HUDEP-2 (cell line): ENCODE results near the gene MCC.

Experiments used
- DNase-seq, 76 experiments: peaks; one replicate each; lab custom pipeline; 2025; ENCODE audit not compliant: unreplicated experiment in 76 of 76; lab: John Stamatoyannopoulos, UW

The MCC gene

DNA sequence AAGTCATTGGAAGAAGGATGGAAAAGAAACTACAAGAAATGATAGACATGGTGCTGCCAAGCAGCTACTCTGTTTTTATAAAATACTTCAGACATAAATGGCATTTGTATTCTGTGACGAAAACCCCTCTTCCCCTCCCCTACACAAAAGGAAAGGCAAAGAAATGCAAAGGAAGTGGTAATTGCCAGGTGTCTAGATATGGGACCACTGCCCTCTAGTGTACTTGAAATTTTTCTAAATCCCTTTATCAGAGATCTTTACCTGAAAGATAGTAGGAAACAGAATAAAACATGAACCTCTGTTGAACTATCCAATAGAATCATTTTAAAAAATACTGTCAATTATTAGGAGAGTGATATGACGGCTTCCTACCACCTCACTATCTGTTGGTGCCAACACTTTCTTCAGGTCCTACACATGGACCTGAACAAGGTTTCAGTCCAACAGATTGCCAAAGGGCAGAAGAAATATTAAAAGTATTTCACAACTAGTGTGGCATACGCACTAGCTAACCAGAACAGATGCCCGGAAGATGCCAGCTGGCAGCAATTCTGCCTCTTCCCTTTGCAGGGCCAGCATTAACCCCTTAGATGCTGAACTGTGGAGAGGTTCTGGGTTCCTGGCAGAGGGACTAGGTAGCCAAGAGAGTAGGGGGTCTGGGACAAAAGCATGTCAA is 157.6 kb downstream of the MCC start:
- DNase-seq: no peak

DNA sequence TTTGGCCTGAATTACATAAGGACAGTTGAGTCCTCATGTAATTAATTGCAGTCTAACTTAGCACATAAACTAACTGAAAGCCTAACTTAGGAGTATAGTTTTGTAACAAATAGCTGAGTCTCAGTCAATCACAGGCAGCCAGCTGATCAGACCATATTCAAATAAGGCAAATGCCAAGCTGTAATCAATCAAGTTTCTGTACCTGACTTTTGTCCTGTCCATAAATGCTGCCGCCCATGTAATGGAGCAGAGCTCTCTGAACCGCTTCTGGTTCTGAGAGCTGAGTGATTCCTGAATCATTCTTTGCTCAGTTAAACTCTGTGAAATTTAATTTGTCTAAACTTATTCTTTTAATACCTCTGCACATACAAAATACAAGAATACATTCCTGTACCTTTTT is 158.3 kb downstream of the MCC start:
- DNase-seq: no peak

DNA sequence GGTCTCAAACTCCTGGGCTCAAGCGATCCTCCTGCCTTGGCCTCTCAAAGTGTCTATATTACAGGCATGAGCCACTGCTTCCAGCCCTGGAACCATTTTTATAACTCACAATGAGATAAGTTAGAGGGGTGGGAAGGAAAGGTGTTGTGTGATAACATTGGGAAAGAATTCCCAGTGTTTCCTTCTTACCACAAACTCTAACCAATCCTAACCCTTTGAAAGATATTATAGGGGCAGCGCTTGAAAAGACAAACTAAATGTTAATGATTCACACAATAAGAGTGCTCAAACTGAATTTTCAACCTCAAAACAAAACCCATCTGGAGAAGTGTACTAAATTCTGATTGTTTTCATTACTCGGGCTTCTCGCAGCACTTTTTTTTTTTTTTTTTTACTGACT is 163.2 kb downstream of the MCC start:
- DNase-seq: no peak

DNA sequence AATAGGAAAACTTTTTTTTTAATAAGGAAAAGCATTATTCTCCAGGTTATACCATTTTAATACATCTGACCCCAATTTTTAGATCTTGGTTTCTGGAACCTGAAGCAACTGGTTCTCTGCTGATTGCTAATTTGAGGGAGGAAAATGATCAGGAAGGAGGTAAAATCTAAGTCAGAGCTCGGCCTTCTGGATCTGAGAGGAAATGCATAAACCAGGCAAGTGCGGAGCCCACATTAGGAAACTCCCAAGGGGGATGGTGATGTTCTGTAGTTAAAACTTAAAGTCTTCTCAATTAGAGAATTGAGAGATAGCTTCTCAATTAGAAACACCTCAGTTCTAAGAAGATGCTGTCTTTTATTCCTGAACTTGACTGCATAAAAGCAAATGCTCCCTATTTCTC is 167.0 kb downstream of the MCC start:
- no peak for DNase-seq

DNA sequence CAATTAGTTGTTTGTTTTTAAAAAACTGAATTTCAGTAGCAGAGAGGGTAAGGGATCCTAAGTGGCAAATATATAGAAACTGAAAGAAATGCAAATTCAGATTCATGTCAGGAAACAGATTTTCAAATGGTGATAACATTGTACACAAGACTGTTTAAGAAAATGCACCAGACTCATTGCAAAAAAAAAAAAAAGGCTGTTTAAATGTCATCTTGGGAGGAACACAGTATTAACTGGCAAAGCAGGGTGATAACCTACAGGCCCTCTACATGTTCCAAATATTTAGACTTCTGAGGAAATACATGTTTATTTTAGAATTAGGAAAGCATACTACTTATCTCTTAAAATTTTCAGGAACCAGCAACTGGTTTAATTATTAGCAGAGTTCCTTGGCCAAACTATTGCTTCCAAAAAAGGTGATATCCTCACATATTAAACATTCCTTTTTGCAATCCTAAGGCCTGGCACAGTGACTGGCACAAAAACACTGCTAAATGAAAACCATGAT is 167.9 kb downstream of the MCC start:
- no peak for DNase-seq

DNA sequence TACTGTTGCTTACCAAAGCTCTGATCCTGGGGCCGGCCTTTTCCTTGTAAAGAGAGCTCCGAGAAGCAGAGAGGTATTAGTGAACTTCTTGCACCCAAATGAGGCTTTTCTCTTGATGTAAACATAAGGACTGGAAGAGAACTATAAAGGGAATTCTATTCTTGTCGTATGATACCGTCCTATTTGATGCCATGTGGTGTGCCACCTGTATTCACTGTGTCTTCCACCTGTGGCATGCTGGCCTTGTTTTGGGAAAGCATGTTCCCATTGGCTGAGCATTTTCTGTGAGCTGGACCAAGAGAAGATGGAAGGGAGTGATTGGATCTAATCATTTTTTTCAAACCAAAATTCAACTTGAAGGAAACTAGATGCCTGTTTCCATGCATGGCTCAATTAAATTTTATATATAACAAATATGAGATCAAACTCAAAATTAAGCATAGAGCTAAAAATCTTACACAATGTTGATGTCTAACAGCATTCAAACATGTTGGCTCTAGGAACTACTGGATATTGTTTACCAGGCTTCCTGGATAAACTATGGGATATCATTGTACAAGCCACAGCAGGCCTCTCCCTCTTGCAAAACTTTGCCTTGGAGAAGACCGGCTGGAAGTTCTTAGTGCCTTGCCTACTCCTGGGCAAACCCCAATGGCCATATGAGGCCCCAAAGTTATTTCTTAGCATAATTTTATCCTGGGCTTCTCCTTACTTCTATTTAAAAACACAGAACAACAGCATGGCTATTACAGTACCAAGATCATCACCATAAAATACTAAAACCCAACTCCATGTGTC is 168.8 kb downstream of the MCC start:
- no peak for DNase-seq

DNA sequence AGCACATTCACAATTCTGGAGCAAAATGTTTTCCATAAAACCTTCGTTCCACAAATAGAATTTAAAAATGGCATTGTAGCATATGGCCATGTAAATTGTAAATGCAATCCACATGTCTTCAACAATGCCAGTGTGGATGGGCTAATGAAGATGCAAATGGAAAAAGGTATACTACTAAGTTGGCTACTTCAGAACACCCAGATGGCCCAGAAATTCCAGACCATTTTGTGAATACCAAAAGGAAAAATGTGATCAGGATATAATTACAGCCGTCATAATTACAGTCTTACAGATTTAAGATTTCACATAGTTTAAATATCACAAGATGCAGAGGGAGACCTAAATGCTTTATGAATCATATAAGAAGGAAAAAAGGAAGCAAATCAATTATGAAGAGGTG is 170.6 kb downstream of the MCC start:
- no peak for DNase-seq

DNA sequence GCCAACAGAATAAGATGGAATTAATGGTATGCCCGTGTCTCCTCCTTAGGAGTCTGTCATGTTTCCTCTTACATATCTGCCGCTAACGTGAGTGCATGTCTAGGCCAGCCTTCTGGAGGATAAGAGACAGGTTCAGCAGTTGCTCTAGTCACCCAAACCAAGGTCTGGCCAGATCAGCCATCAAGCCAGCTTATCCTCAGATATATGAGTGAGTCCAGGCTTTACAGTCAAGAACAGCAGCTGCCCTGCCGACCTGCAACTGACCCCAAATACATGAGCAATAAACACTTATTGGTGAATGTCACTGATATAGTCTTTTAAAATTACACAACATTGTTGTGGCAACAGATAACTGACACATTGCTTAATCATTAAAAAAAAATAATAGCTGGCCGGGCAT is 177.0 kb downstream of the MCC start:
- no peak for DNase-seq

DNA sequence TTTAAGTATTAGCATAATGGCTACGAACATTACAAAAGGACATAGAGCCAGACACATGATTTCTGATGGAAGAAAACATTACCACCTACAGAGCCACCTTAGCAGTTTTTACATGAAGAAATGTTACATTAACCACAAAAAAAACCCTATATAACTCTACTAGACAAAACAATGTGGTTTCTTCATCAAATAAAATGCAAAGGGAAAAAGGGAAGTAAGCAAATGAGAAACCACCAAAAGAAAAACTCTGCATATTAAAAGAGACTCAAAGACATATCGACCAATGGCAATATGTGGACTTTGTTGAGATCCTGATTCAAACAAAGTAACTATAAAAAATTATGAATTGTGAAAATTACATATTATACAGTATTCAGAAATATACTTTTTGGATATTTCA is 186.1 kb downstream of the MCC start:
- DNase-seq: no peak

DNA sequence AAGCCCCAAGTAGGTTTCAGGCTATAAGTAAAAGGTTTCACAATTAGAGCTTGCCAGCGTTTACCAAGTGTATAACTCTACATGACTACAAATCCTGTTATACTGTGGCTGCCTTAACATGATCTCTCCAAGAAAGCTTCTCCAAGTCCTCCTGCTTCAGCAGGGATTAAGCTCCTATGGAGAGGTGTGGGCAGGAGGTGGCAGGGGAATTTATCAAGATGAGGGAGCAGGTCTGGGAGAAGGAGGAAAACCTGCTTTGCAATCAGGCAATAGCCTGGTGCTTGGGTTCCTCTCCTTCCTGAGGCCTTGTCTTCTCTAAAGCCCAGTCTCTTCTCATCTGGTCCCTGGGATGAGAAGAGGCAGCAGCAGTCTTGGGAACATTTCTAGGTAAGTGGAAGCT is 188.7 kb downstream of the MCC start:
- no peak for DNase-seq

DNA sequence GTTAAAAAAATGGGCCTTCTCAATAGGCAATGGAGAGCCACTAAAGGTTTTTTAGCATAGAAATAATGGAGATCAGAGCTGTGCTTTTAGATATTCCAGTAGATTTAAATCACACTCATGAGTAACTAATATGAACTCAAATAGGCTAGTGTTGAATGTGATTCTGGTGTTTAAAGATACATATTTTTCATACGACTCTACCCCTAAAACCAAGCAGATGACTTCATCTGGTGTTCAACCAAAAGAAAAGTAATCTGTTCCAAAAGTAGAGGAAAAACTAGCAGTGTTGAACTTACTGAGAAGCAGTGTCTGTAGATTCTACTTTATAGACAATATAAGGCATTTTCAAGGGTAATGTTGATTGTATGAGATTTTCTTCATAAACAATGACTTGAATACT is 191.6 kb downstream of the MCC start:
- DNase-seq: no peak

DNA sequence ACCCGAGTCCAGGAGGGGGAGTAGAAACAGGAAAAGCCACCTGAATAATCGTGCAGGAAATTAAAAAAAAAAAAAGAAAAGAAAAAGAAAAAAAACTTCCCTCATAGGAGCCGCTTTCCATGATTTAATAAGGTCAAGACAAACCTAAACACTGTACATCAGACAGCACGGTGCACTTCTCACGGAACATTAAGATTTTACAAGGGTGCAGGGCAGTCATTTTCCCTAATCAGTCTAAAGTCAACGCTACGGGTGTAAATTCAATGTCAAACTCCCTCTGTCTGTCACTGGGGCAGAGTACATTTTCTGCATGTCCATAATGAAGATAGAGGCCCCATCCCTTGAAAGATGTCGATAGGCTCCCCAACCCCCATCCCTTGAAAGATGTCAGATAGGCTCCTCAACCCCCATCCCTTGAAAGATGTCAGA is 193.1 kb downstream of the MCC start:
- DNase-seq: no peak

DNA sequence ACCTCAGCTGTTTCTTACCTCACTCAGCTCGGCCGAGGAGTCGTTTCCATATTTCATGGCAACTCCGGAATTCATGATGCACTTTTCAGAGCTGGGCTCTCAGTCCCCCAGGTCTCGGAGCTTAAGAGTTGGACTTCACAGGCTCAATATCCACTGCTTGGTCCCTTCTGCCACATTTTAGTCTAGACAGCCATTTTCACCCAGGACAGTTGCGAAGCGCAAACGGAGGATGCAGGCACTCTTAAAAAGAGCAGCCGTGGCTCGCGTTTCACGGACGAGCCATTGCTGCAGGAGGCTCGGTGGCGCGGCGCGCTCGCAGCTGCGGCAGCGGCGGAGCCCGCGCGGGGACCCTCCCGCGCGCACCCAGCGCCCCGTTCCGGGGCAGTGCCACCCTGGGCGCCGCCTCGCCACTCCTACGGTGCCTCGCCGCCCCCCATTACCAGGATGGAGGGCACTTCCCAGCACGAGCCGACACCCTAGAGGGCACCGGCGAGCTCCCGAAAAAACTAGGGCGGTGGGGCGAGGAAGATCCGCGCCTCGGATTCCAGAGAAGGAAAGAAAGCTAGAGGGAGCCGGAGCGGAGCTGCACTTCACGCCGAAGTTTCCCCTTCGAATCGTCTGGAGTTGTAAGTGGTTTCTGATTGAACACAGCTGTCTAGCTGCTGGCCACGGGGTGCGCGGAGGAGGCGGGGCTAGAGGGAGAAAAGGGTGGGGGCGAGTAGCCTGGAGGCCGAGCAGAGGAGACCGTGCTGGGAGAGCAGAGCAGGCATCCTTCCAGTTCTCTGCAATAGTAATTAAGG is 193.7 kb downstream of the MCC start:
- DNase-seq: peak in 12 of 76 experiments; percentile 1 to 33 (median 10)

DNA sequence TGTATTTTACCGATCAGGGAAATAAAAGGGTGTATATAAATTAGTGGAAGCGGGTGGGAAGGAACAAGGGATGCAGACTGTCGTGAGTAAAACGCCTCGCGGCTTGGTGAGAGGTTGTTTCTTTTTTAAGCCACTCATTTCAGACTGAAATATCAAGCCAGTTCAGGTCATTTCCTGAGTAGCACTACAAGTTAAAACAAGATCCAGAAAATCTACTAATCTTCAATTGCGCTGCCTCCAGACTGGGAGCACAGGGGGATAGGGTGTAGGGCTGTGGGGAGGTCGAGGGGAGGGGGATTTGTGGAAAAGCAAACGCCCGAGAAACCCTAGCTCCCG is 194.3 kb downstream of the MCC start:
- DNase-seq: peak in 1 of 76 experiments; percentile 3

DNA sequence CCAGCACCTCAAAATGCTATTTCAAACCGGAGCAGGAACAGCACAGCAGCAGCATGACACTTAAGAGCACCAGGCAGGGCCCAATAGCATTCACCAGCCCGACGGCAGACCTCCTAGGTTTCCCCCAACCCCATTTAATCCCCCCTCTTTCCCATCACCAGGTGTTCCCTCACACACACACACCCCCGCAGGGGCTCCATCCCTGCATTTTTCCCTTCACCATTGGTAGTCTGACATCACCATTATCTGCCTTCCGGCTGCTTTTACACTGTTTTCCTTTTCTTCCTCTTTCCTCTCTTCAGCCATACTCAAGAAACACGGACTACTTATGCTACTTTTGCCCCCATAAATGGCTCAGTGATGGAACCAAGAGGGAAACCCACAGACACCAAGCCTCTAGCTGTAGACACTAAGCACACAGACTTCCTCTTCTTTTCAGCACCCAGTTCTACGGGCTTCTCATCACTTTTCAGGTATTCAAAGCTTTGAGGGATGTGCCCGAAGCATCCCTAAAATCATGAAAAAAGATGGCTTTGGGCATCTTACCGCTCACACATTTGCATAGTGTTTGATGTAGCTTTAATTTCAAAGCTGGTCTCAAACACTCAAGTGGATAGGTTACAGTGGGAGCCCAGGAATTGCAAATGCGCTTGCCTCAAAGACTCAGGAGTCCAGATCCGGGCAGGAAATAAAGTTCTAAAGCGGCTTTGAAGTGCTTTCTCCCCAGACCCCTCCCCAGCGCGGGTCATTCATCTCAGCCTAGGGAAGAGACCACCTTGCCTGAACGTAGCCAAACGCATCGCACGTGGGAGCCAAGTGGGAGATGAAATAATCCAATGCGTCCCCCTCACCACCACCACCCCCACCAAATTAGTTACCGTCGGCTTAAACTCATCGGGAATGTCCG is 194.9 kb downstream of the MCC start:
- no peak for DNase-seq

DNA sequence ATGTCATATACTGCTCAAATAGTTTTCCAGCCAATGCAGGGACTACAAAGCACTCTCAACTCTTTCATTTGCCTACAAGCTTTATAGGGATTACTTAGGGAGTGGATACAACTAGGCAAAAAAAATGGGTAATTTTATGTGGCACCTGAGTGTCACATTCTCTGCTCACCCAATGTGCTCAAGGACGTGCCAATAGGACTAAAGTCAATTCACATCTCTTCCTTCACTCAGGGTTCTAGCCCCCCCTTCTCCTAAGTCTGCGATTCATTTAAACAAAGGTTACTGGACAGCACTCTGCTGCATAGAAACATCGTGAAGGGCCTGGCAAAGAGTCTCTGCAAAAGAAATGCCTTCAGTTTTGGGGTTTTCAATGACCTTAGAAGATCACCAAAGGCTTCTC is 195.8 kb downstream of the MCC start:
- DNase-seq: no peak

DNA sequence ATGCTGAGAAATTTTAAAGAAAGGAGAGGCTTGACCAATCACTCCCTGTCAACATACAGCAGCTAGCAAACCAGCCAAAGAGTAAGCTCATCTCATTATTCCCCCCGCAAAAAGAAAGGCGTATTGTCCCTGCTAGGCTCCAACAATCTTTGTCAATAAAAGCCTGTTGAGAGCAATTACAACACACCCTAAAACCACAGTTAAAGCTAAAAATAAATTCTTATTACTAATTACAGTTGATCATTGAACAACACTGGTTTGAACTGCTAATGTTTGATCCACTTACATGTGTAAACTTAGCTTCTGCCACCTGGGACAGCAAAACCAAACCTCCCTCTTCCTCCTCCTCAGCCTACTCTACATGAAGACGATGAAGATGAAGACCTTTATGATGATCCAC is 204.7 kb downstream of the MCC start:
- no peak for DNase-seq

DNA sequence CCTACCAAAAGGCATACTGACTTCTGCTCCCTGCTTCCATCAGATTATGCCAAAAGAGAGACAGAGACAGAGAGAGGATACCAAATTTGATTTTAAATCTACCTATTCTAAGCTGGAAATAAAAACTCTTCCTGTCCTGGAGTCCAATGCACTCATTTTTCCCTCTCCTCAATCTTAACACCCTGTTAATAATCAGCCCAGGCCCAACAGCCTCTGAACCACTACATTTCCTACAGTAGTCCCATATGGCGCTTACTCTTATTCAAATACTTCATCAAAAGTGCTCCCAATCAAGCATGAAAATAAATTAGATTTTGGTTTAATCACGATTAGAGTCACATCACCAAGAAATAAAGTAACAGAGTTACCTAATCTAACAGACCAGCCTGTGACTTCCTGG is 205.8 kb downstream of the MCC start:
- no peak for DNase-seq

DNA sequence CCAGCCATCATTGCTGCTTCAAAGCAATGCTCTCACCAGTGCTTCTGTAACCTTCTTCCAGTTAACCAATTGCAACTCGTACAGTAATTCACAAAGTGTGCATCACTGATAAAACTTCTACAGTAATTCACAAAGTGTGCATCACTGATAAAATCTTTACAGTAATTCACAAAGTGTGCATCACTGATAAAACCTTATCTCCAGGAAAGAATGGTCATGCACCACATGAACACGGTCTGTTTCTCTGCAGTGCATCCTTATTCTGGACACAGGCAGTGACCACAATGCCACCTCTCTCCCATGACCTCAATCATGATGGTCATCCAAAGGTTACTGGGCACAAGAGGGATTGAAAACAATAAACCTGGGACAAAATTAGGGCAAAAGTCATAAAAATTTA is 207.1 kb downstream of the MCC start:
- DNase-seq: peak in 2 of 76 experiments; percentile 4 to 17

DNA sequence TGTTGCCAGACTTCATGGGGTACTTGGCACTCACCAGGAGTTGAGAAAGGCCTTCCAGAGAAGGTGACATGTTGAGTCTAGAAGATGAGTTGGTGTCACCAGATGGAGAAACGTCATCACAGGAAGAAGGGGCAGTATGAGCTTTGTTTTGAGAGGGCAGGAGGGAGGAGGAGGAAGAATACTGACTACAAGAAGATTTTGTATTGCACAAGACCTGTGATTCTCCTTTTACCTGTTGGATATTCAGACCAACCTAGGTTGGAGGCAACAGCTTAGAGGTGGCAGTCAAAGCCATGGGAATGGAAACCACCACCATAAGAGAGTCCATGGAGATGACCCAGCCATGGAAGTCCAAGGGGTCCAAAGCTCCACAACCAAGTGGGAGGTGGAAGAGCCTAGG is 207.7 kb downstream of the MCC start:
- DNase-seq: no peak

DNA sequence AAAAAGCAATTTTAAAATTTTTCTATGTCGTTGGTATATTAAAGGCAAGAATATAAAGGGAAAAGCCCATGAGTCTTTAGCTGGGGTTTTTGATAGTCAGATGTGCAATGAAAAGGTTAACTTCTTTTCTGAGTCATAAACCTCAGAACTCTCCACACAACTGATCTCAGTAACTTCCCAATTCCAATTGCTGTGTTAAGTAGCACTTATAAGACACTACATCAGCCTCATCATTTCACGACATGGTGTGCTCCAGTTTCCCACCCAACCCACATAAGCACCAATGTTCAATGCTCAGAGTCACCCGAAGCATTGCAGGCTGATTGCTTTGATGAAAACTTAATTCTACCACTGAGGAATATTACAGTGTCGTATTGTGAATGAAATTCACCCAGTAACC is 209.3 kb downstream of the MCC start:
- no peak for DNase-seq
